K562 (cell line): Measurements from ENCODE around the gene MBOAT1. TPM values are rescaled to one million over a fixed set of nuclear protein-coding genes. Genes with fewer than 3 reads are reported as not detected.

ENCODE experiments used
- BACH1 ChIP-seq: fragments of 200-800 bp; sonication (Bioruptor generic); IDR thresholded peaks from 2 replicates; pipeline ENCODE4 v1.6.1; 2016; ENCODE audit warnings: missing genetic modification characterization, missing compliant biosample characterization
- DIDO1 ChIP-seq: fragments of 450-650 bp; IDR thresholded peaks from 2 replicates; pipeline ENCODE4 v1.6.1; 2016; ENCODE audit warnings: low read depth, missing biosample characterization, missing genetic modification characterization
- GATA2 ChIP-seq: sonication (generic); formaldehyde crosslinking; IDR thresholded peaks from 2 replicates; pipeline ENCODE4 v1.4.0; 2020; ENCODE audit warnings: mild to moderate bottlenecking, missing genetic modification reagents
- HDAC8 ChIP-seq: fragments of 450-650 bp; IDR thresholded peaks from 2 replicates; pipeline ENCODE4 v1.6.1; 2016; ENCODE audit warnings: mild to moderate bottlenecking, missing genetic modification characterization, moderate library complexity, missing compliant biosample characterization
- NCOA1 ChIP-seq: fragments of 450-650 bp; IDR thresholded peaks from 2 replicates; pipeline ENCODE4 v1.6.1; 2016; ENCODE audit warnings: low read depth
- NR4A1 ChIP-seq, 2 experiments: fragments of 250-450 bp in 1 of 2; fragments of 450-650 bp in 1 of 2; sonication (Bioruptor Pico) in 1 of 2; IDR thresholded peaks; 2 replicates each; pipeline versions ENCODE4 v1.4.0 to v1.6.1; 2016 to 2020; ENCODE audit warnings: mild to moderate bottlenecking in 2 of 2, missing compliant biosample characterization in 1 of 2, missing genetic modification characterization in 1 of 2, moderate library complexity in 1 of 2
- PTRF ChIP-seq: fragments of 450-650 bp; IDR thresholded peaks from 2 replicates; pipeline ENCODE4 v1.6.1; 2016; ENCODE audit warnings: mild to moderate bottlenecking, missing genetic modification characterization, missing compliant biosample characterization
- PYGO2 ChIP-seq: fragments of 450-650 bp; IDR thresholded peaks from 2 replicates; pipeline ENCODE4 v1.6.1; 2016; ENCODE audit warnings: mild to moderate bottlenecking, missing genetic modification characterization, moderate library complexity, missing compliant biosample characterization
- RBM22 ChIP-seq: fragments of 200-400 bp; formaldehyde crosslinking; IDR thresholded peaks from 2 replicates; pipeline ENCODE4 v1.6.1; 2018; ENCODE audit warnings: low read length, low read depth; ENCODE audit not compliant: poor library complexity, severe bottlenecking
- SMAD4 ChIP-seq: fragments of 250-450 bp; sonication (Bioruptor Pico); conservative IDR thresholded peaks from 2 replicates; pipeline ENCODE4 v1.8.0; 2021; ENCODE audit warnings: inconsistent platforms, mild to moderate bottlenecking, moderate library complexity
- SPI1 ChIP-seq: IDR thresholded peaks from 2 replicates; pipeline ENCODE4 v1.6.1; 2011; ENCODE audit warnings: low read depth, low read length, control low read depth, borderline replicate concordance
- TAF1 ChIP-seq: IDR thresholded peaks from 2 replicates; pipeline ENCODE4 v1.6.1; 2011; ENCODE audit warnings: mild to moderate bottlenecking, low read length, moderate library complexity; ENCODE audit not compliant: insufficient read depth, control insufficient read depth, severe bottlenecking; ENCODE audit errors: extremely low read depth
- TAL1 ChIP-seq: fragments of 450-650 bp; IDR thresholded peaks from 2 replicates; pipeline ENCODE4 v1.6.1; 2016; ENCODE audit warnings: mild to moderate bottlenecking
- TCF3 ChIP-seq: sonication (generic); formaldehyde crosslinking; IDR thresholded peaks from 2 replicates; pipeline ENCODE4 v1.4.0; 2020; ENCODE audit warnings: mild to moderate bottlenecking, missing genetic modification reagents
- ZBED1 ChIP-seq: IDR thresholded peaks from 2 replicates; pipeline ENCODE4 v1.6.1; 2014
- ZNF175 ChIP-seq: fragments of 200-800 bp; sonication (Bioruptor generic); IDR thresholded peaks from 2 replicates; pipeline ENCODE4 v1.6.1; 2016; ENCODE audit warnings: low read depth, mild to moderate bottlenecking, missing genetic modification characterization, missing compliant biosample characterization
- polyA plus RNA-seq, 8 experiments: library from polyadenylated mRNA; depleted of rRNA in 4 of 8; stranded (reverse) in 5 of 8; unstranded in 3 of 8; fragments of >200 nt; fragmentation: Nextera tagmentation in 2 of 8; fragmentation: Illumina TruSeq in 1 of 8; extraction: Ambion mirVana in 2 of 8; extraction: Trizol in 1 of 8; gene quantifications; 2 replicates each; pipeline versions ENCODE4 v1.2.1 to v1.2.3, GENCODE V29; 2011 to 2014; ENCODE audit warnings: inconsistent platforms in 1 of 8, missing spikeins in 1 of 8
- total RNA-seq, 7 experiments: library from RNA; depleted of rRNA in 6 of 7; stranded (reverse); fragments of >200 nt in 6 of 7; fragmentation: Illumina TruSeq in 2 of 7; extraction: Trizol in 2 of 7; gene quantifications; 2 replicates each; pipeline versions ENCODE4 v1.2.1 to v1.2.3, GENCODE V29; 2011 to 2021; ENCODE audit warnings: low replicate concordance in 1 of 7
- TF ChIP-seq, protein P1 (sequence below), 2 experiments: fragments of 450-650 bp in 1 of 2; sonication (generic) in 1 of 2; formaldehyde crosslinking in 1 of 2; IDR thresholded peaks; 2 replicates each; pipeline versions ENCODE4 v1.7.1 to v1.9.0; 2016 to 2022; ENCODE audit warnings: inconsistent platforms in 1 of 2, mild to moderate bottlenecking in 1 of 2, missing genetic modification reagents in 1 of 2
- TF ChIP-seq, protein P2 (sequence below): fragments of 450-650 bp; IDR thresholded peaks from 2 replicates; pipeline ENCODE4 v1.6.1; 2016; ENCODE audit warnings: low read depth, mild to moderate bottlenecking, moderate library complexity
- TF ChIP-seq, protein P3 (sequence below): sonication (generic); formaldehyde crosslinking; IDR thresholded peaks from 2 replicates; pipeline ENCODE4 v1.8.0; 2022; ENCODE audit warnings: mild to moderate bottlenecking, missing genetic modification reagents

MBOAT1 gene
- total and polyA plus RNA-seq, 9 of the 15 experiments (the other 6 are each of a cell fraction or from before 2014, with no cell fraction given) = 0.13 to 16.5 (median 10.3) TPM

DNA sequence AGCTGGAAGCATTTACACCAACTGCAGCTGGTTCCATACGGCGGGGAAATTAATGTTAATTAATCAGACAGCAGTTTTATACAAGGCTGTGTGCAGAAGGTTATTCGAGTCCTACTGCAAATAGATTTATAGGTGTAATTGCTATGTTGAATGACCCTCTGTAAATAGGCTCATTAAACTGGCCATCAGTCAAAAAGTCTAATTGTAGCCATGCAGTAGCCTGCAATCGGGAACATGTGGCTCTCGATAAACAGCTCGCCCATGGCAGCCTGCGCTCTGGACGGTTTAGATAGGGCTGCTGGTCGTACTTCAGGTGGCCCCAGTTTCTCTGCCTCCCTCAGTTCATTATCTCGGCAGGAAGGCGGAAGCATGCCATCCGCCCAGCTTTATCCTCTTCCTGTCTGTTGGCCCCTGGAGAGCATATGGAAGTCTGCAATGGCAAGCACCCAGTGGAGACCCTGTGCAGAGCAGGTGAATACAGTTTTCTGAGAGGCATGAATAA is 143.2 kb downstream of the MBOAT1 start (continued):
- TF ChIP-seq, protein P1, sequence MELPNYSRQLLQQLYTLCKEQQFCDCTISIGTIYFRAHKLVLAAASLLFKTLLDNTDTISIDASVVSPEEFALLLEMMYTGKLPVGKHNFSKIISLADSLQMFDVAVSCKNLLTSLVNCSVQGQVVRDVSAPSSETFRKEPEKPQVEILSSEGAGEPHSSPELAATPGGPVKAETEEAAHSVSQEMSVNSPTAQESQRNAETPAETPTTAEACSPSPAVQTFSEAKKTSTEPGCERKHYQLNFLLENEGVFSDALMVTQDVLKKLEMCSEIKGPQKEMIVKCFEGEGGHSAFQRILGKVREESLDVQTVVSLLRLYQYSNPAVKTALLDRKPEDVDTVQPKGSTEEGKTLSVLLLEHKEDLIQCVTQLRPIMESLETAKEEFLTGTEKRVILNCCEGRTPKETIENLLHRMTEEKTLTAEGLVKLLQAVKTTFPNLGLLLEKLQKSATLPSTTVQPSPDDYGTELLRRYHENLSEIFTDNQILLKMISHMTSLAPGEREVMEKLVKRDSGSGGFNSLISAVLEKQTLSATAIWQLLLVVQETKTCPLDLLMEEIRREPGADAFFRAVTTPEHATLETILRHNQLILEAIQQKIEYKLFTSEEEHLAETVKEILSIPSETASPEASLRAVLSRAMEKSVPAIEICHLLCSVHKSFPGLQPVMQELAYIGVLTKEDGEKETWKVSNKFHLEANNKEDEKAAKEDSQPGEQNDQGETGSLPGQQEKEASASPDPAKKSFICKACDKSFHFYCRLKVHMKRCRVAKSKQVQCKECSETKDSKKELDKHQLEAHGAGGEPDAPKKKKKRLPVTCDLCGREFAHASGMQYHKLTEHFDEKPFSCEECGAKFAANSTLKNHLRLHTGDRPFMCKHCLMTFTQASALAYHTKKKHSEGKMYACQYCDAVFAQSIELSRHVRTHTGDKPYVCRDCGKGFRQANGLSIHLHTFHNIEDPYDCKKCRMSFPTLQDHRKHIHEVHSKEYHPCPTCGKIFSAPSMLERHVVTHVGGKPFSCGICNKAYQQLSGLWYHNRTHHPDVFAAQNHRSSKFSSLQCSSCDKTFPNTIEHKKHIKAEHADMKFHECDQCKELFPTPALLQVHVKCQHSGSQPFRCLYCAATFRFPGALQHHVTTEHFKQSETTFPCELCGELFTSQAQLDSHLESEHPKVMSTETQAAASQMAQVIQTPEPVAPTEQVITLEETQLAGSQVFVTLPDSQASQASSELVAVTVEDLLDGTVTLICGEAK (IDR thresholded peaks at IDR 0.05) = peak; percentile 76
- TF ChIP-seq, protein P1 (CRISPR knock-in tag; IDR thresholded peaks at IDR 0.05) = no peak
- TF ChIP-seq SMAD4 (CRISPR knock-in tag) (peak; percentile 96), NR4A1 (CRISPR knock-in tag; IDR thresholded peaks at IDR 0.05) (no peak), NR4A1 (tag; IDR thresholded peaks at IDR 0.05) (peak; percentile 78), SPI1 (peak; percentile 35; the same call in 1 of the 2 replicates), TCF3 (CRISPR knock-in tag) (peak; percentile 99), RBM22 (no peak), TAL1 (peak; percentile 97), NCOA1 (peak; percentile 80; the same call in 1 of the 2 replicates), ZNF175 (CRISPR knock-in tag) (peak; percentile 84; the same call in 1 of the 2 replicates), TAF1 (peak; percentile 30), ZBED1 (peak; percentile 80), HDAC8 (no peak), DIDO1 (tag) (0 out of 2 replicates have a peak, but pooled peaks have one; percentile 37), GATA2 (peak; percentile 94), PYGO2 (tag) (no peak), BACH1 (tag) (no peak), PTRF (tag) (no peak)
- TF ChIP-seq, protein P2, sequence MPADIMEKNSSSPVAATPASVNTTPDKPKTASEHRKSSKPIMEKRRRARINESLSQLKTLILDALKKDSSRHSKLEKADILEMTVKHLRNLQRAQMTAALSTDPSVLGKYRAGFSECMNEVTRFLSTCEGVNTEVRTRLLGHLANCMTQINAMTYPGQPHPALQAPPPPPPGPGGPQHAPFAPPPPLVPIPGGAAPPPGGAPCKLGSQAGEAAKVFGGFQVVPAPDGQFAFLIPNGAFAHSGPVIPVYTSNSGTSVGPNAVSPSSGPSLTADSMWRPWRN = peak; percentile 97
- TF ChIP-seq, protein P3, sequence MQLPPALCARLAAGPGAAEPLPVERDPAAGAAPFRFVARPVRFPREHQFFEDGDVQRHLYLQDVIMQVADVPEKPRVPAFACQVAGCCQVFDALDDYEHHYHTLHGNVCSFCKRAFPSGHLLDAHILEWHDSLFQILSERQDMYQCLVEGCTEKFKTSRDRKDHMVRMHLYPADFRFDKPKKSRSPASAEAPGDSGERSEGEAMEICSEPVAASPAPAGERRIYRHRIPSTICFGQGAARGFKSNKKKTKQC (CRISPR knock-in tag) = no peak
